AG09309 (cell line): Measurements from ENCODE around the gene ITPR3.

Experiments used
- DNase-seq: peaks from one replicate; pipeline ENCODE4 v3.0.0-alpha.2; 2010; ENCODE audit warnings: low read depth
- H3K4me3 ChIP-seq: 2 replicates; pipeline ENCODE4 v1.5.1; 2011; ENCODE audit warnings: mild to moderate bottlenecking, low read depth, low read length, moderate library complexity; ENCODE audit not compliant: control insufficient read depth
- TF ChIP-seq, protein P1 (sequence below): IDR thresholded peaks from 2 replicates; pipeline ENCODE4 v1.5.1; 2011; ENCODE audit warnings: mild to moderate bottlenecking, low read depth, low read length, inconsistent platforms; ENCODE audit not compliant: insufficient read depth, control insufficient read depth; ENCODE audit errors: missing control alignments

The ITPR3 gene

DNA sequence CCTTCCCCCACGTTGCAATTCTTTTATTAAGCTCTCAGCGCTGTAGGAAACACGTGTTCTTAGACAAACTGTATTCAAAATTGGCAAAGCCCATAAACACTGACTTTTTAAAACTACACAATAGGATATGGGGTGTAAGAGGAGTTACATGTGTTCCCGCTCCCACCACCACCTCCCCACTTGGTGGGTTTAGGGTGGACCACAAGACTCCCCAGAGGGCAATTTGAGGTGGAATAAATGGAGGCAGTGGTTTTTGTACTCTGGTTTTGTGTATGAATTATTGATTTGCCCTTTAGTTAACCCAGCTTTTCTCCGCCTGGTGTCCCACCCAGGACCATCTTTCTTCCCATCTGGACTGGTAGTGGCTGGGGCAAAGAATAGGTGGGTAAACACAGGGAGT is 86.6 kb downstream of the ITPR3 start:
- TF ChIP-seq, protein P1, sequence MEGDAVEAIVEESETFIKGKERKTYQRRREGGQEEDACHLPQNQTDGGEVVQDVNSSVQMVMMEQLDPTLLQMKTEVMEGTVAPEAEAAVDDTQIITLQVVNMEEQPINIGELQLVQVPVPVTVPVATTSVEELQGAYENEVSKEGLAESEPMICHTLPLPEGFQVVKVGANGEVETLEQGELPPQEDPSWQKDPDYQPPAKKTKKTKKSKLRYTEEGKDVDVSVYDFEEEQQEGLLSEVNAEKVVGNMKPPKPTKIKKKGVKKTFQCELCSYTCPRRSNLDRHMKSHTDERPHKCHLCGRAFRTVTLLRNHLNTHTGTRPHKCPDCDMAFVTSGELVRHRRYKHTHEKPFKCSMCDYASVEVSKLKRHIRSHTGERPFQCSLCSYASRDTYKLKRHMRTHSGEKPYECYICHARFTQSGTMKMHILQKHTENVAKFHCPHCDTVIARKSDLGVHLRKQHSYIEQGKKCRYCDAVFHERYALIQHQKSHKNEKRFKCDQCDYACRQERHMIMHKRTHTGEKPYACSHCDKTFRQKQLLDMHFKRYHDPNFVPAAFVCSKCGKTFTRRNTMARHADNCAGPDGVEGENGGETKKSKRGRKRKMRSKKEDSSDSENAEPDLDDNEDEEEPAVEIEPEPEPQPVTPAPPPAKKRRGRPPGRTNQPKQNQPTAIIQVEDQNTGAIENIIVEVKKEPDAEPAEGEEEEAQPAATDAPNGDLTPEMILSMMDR: no peak
- H3K4me3 ChIP-seq: no peak overlapping the region
- no peak for DNase-seq

DNA sequence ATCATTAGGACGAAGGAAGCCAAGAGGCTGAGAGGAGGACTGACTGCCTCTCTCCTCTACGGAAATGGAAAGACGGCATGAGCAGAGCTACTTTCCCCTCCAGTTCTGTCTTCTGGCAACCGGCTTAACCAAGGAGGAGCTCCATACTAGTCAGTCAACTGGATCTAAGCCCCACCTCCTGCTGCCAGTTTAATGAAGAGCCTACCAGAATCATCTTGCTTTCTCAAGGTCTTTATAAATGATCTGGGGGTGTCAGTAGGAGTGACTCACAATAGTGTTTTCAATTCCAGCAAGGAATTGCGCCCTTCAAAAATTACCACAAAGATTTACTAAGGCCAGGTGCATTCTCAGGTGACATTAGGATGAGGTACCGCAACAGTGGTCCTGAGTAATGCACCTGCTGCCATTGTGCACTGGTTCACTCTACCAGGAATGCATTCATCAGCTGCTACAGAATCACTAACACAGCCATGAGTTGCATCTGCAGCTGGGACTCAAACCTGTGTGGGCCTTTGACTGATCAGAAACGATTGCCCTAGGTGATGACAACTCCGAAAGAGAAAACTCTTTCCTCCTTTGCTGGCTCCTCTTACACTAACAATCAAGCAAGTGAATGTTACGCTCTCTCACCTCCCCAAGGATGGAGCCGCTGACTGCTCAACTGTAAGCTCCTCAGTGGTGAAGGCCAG is 87.5 kb downstream of the ITPR3 start:
- no peak overlapping the region for H3K4me3 ChIP-seq
- TF ChIP-seq, protein P1: no peak
- DNase-seq: no peak

DNA sequence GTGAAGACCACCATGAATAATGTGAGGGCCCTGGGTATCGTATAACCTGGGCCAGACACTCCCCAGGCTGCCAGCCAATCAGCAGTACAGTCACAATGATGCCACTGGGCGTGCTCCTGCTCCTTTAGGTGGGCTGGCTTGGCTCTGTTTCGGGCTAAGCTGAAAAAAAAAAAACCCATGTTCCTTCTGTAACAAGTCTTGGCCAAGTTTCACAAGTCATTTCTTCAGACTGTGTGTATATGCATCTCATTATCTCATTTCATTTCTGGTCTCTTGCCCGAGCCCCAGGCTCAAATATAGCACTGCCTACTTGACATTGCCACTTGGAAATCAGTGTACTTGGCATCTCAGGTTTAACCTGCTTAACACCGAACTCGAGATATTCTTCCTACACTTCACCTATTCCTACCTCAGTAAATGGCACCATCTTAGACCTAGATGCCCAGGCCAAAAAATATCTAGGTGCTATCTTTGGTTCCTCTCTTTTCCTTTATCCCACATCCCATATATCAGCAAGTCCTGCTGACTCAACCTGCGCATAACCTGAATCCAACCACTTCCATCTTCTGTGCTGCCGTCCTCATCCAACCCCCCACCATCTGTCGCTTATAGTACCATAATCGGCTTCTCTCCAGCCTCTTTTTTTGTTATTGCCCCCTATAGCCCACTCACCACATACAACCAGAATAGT is 88.6 kb downstream of the ITPR3 start:
- H3K4me3 ChIP-seq: no peak overlapping the region
- TF ChIP-seq, protein P1: no peak
- DNase-seq: no peak

DNA sequence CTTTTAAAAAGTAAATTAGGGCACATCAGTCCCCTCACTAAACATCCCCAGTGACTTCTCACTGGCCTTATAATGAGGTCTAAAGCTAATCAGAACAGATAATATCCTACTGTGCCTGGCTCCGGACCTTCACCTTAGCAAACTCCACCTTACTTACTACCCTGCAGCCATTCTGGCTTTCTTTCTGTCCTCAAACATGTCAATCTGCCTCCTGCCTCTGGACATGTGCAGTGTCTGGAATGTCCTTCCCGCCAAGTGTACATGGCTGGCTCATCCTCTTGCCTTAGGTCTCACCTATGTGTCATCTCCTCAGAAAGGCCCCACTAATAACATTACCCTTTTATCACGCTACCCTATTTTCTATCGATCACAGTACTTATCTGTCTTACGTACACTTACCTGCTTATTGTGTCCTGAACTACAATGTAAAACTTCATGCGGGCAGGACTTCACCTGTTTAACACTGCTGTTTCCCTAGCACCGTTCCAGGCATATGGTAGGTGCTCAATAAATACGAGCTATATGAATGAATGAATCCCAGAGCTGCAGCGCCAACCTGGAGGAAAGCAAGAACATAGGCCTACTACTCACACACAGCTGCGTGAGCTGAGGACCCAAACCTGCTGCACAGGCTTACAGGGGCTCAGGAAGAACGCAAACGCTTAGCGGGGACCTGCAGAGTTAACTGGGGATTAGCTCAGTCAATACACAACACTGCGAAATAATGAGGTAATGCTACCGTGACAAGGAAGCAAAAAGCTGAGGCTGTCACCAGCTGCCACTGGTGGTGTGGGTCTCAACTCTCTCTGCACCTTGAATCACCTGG is 89.4 kb downstream of the ITPR3 start:
- TF ChIP-seq, protein P1: no peak
- peak overlapping the region; percentile 93 for H3K4me3 ChIP-seq
- no peak for DNase-seq

DNA sequence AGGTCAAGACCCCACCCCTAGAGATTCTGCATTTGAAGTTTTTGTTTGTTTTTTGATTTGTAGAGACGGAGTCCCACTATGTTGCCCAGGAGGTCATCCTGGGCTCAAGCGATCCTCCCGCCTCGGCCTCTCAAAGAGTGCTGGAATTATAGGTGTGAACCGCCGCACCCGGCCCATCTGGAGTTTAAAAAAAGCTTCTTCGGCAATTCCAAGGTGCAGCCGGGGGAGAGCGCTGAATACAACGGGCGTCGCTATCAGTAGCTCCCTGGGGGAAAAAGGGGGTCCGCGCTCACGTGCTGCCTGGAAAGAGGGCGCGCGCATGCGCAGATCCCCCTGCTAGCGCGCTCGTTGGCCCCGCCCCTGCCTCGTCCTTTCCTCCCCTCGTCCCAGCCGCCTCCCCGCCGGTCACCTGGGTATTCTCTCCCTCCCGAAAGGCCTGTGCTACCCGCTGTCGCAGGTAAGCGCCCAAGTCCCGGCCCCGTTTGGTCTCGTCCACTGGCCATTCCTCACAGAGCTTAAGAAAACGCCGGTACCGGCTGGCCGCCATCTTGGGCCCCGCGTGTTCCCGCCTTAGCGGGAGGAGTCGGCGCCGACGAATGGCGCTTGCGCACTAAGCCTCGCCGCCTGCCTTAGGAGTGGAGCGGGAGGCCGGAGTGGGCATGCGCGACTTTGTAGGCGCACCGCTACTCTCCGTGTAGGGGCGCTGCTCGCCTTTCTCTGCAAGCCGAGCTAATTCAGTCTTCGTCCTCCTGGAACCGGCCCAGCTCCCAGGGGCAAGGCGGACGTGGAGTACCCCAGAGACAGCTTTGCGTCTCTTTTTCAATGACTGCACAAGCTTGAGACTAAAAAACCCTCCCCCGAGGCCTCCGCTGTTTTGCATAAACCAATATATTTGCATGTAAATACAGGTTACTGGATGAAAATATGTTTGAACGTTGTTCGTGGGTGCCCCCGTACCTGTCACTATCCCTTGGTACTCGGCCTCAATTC is 90.3 kb downstream of the ITPR3 start, which contains the start of gene UQCC2:
Gene UQCC2 (minus strand): TSS at position 561 of the 990 bp plus-strand sequence. CDS start 14 bp downstream, at position 547.
- peak; percentile 75 for DNase-seq
- TF ChIP-seq, protein P1: peak; percentile 67
- peak within 1 kb of the TSS; percentile 93 for H3K4me3 ChIP-seq
